ENCODE data around the gene CRADD. TPM values are rescaled to one million over a fixed set of nuclear protein-coding genes. Genes with fewer than 3 reads are reported as not detected.

Gene CRADD
- 13.7 and 19.1 TPM in 2 replicates for total RNA-seq

GRCh38 chr12:93677195-93678064 lies at the start of gene CRADD:
Gene CRADD (plus strand): TSS chr12:93677375.
- Histone ChIP-seq H3K36me3 (ENCODE audit: control insufficient read depth, insufficient read depth, low read length) (no peaks in the 10 kb centered on the region), H3K4me3 (ENCODE audit: low read depth, low read length) (peak within 1 kb of the TSS; percentile 56), H3K27me3 (ENCODE audit: control insufficient read depth, insufficient read depth, low read length) (no peaks in the 10 kb centered on the region)
- peak; percentile 90 for DNase-seq (ENCODE audit: low read depth)
- TF ChIP-seq, protein P1, sequence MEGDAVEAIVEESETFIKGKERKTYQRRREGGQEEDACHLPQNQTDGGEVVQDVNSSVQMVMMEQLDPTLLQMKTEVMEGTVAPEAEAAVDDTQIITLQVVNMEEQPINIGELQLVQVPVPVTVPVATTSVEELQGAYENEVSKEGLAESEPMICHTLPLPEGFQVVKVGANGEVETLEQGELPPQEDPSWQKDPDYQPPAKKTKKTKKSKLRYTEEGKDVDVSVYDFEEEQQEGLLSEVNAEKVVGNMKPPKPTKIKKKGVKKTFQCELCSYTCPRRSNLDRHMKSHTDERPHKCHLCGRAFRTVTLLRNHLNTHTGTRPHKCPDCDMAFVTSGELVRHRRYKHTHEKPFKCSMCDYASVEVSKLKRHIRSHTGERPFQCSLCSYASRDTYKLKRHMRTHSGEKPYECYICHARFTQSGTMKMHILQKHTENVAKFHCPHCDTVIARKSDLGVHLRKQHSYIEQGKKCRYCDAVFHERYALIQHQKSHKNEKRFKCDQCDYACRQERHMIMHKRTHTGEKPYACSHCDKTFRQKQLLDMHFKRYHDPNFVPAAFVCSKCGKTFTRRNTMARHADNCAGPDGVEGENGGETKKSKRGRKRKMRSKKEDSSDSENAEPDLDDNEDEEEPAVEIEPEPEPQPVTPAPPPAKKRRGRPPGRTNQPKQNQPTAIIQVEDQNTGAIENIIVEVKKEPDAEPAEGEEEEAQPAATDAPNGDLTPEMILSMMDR (IDR thresholded peaks at IDR 0.05; ENCODE audit: insufficient read depth, low read length, poor library complexity, severe bottlenecking), result no peak

DNA sequence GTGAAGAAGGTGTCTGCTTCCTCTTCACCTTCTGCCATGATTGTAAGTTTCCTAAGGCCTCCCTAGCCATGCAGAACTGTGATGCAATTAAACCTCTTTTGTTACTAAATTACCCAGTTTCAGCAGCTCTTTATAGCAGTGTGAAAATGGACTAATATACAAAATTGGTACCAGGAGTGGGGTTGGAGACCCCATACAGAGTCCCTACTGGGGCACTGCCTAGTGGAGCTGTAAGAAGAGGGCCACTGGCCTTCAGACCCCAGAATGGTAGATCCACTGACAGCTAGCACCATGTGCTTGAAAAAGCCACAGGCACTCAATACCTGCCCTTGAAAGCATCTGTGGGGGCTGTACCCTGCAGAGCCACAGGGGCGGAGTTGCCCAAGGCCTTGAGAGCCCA lies 44.8 kb upstream of the CRADD start:
- no peaks in the 10 kb centered on the region for H3K27me3 ChIP-seq (ENCODE audit: control insufficient read depth, insufficient read depth, low read length)
- TF ChIP-seq, protein P1 (IDR thresholded peaks at IDR 0.05; ENCODE audit: insufficient read depth, low read length, poor library complexity, severe bottlenecking), result no peak
- no peak overlapping the region for H3K4me3 ChIP-seq (ENCODE audit: low read depth, low read length)
- no peak for DNase-seq (ENCODE audit: low read depth)
- H3K36me3 ChIP-seq (ENCODE audit: control insufficient read depth, insufficient read depth, low read length), result no peaks in the 10 kb centered on the region

GRCh38 chr12:93634416-93634815 lies 42.8 kb upstream of the CRADD start:
- DNase-seq (ENCODE audit: low read depth), result no peak
- no peaks in the 10 kb centered on the region for H3K27me3 ChIP-seq (ENCODE audit: control insufficient read depth, insufficient read depth, low read length)
- TF ChIP-seq, protein P1 (IDR thresholded peaks at IDR 0.05; ENCODE audit: insufficient read depth, low read length, poor library complexity, severe bottlenecking), result no peak
- no peak overlapping the region for H3K4me3 ChIP-seq (ENCODE audit: low read depth, low read length)
- H3K36me3 ChIP-seq (ENCODE audit: control insufficient read depth, insufficient read depth, low read length), result no peaks in the 10 kb centered on the region

DNA sequence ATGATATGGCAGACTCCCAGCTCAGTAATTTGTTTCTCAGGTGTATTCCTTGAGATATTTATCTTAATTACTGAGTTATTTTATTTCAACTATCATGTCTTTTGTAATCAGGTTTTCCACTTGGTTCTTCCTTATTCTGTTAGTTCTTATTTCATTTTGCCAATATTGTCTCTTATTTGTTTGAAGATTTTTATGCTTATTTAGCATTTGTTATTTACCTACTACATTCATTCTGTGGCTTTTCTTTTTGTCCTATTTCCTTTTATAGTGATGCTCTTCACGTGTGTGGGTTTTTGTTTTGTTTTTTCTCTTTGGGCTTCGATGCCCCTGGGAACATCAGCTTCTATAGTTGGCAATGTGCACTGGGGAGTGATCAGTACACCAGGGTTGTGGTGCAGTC lies 40.5 kb upstream of the CRADD start:
- TF ChIP-seq, protein P1 (IDR thresholded peaks at IDR 0.05; ENCODE audit: insufficient read depth, low read length, poor library complexity, severe bottlenecking), result no peak
- DNase-seq (ENCODE audit: low read depth), result no peak
- no peak overlapping the region for H3K4me3 ChIP-seq (ENCODE audit: low read depth, low read length)
- H3K27me3 ChIP-seq (ENCODE audit: control insufficient read depth, insufficient read depth, low read length), result no peaks in the 10 kb centered on the region
- no peaks in the 10 kb centered on the region for H3K36me3 ChIP-seq (ENCODE audit: control insufficient read depth, insufficient read depth, low read length)

- Histone ChIP-seq H3K4me3 (ENCODE audit: low read depth, low read length) (no peak overlapping the region), H3K27me3 (ENCODE audit: control insufficient read depth, insufficient read depth, low read length) (no peaks in the 10 kb centered on the region), H3K36me3 (ENCODE audit: control insufficient read depth, insufficient read depth, low read length) (no peaks in the 10 kb centered on the region)
- DNase-seq (ENCODE audit: low read depth), result no peak
- TF ChIP-seq, protein P1 (IDR thresholded peaks at IDR 0.05; ENCODE audit: insufficient read depth, low read length, poor library complexity, severe bottlenecking), result no peak
These were observed 39.1 kb upstream of the CRADD start for GRCh38 chr12:93638095-93638494.

Data from kidney epithelial cell (primary cell).